Tibial nerve (tissue), 4 donors: ENCODE results near the gene PCSK1.

Experiments
- EP300 ChIP-seq, 2 donors: sonication (generic); formaldehyde crosslinking; IDR thresholded peaks; one replicate each; pipeline ENCODE4 v1.6.1; 2017; ENCODE audit warnings: antibody characterized with exemption in 2 of 2, mild to moderate bottlenecking in 1 of 2
- POLR2A ChIP-seq, 2 donors: fragments of 450-650 bp; IDR thresholded peaks; one replicate each; pipeline ENCODE4 v1.6.1; 2017; ENCODE audit warnings: antibody characterized with exemption in 2 of 2, mild to moderate bottlenecking in 2 of 2, moderate library complexity in 2 of 2
- TF ChIP-seq, protein P1 (sequence below), 5 experiments: fragments of 200-600 bp in 3 of 5; fragments of 450-650 bp in 2 of 5; sonication (generic) in 3 of 5; IDR thresholded peaks; one replicate each; pipeline ENCODE4 v1.5.1; 2016 to 2019; ENCODE audit warnings: antibody characterized with exemption in 5 of 5, mild to moderate bottlenecking in 3 of 5, moderate library complexity in 2 of 5

DNA sequence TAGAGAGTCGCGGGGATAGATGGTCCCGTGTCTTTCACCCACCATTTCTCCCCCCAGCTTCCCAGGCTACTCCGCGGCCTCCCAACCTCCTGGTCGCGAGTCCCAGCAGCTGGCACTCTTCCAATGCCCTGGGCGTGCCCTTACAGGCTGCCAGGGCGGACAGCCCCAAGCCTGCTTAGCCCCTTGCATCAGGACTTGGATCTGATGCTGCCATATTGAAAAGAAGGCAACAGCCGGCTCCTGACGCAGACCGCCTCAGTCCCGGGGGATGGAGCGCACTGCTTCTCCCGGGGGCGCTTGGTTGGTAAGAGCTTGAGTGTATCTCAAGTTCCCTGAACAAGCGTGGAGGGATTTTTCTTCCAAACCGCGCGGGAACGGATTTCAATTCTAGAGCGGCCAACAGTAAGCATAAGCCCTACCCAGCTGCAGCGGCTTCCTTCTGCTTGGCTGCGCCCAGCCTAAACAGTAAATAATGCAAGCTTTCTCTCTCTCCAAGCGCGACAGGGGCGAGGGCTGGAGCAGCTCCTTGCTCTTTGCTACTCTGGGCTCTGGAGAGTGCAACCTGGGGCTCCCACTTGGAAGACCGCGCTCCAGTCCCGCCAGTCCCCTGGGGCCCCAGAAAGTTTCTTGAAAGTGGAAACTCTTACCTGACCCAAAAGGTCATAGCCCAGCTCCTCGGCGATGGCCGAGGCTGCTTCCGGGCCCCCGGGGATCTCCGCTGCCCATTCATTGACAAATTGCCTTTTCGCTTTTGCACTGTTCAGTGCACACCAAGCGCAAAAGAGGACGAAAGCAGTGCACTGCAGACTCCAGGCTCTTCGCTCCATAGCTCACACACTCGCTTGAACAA, 607 bp downstream of the PCSK1 start:
- TF ChIP-seq, protein P1, sequence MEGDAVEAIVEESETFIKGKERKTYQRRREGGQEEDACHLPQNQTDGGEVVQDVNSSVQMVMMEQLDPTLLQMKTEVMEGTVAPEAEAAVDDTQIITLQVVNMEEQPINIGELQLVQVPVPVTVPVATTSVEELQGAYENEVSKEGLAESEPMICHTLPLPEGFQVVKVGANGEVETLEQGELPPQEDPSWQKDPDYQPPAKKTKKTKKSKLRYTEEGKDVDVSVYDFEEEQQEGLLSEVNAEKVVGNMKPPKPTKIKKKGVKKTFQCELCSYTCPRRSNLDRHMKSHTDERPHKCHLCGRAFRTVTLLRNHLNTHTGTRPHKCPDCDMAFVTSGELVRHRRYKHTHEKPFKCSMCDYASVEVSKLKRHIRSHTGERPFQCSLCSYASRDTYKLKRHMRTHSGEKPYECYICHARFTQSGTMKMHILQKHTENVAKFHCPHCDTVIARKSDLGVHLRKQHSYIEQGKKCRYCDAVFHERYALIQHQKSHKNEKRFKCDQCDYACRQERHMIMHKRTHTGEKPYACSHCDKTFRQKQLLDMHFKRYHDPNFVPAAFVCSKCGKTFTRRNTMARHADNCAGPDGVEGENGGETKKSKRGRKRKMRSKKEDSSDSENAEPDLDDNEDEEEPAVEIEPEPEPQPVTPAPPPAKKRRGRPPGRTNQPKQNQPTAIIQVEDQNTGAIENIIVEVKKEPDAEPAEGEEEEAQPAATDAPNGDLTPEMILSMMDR (IDR thresholded peaks at IDR 0.05), result no peak
- no peak for TF ChIP-seq POLR2A (IDR thresholded peaks at IDR 0.05)
- no peak for TF ChIP-seq EP300 (IDR thresholded peaks at IDR 0.05)
